Fibroblast of the aortic adventitia (primary cell): ENCODE data around the gene IFI35. TPM values are rescaled to one million over a fixed set of nuclear protein-coding genes. Genes with fewer than 3 reads are reported as not detected.
A peak's percentile ranks its signal among the peaks of the same experiment; 100 is the strongest.

ENCODE experiments used
- DNase-seq: peaks from one replicate; pipeline ENCODE4 v3.0.0-alpha.2; 2010; ENCODE audit warnings: low read depth
- H3K4me3 ChIP-seq: 2 replicates; pipeline ENCODE4 v1.5.1; 2011; ENCODE audit warnings: low read depth, mild to moderate bottlenecking, control low read depth, low read length, moderate library complexity
- CTCF ChIP-seq: IDR thresholded peaks from 2 replicates; pipeline ENCODE4 v1.5.1; 2011; ENCODE audit warnings: mild to moderate bottlenecking, low read length, control low read depth, inconsistent platforms; ENCODE audit not compliant: insufficient read depth
- total RNA-seq: library from RNA; depleted of rRNA; stranded (reverse); fragments of >200 nt; gene quantifications from 2 replicates; pipeline ENCODE4 v1.2.3, GENCODE V29; 2012; ENCODE audit warnings: low replicate concordance

The IFI35 gene
- total RNA-seq, 1 donor = 34.7 TPM

- H3K4me3 ChIP-seq = peak within 1 kb of the TSS; percentile 69
- peak; percentile 95 for DNase-seq
- peak; percentile 85 for TF ChIP-seq CTCF
Measured at GRCh38 chr17:43024407-43025289, 18.1 kb downstream of the IFI35 start, which contains the start of gene RND2. TSS of gene RND2 (plus strand) at chr17:43025231. CDS start at chr17:43025348, 117 bp downstream.

- peak overlapping the region; percentile 51 for H3K4me3 ChIP-seq
- TF ChIP-seq CTCF = no peak
Measured at GRCh38 chr17:43025290-43025657, 18.7 kb downstream of the IFI35 start.

GRCh38 chr17:43025766-43026537 is 19.4 kb downstream of the IFI35 start:
- no peak for DNase-seq
- H3K4me3 ChIP-seq = no peak overlapping the region
- no peak for TF ChIP-seq CTCF

More at GRCh38 chr17:43025290-43025657, 18.7 kb downstream of the IFI35 start:
- no peak for DNase-seq

GRCh38 chr17:43026595-43026994 is 20.0 kb downstream of the IFI35 start:
- H3K4me3 ChIP-seq = no peak overlapping the region
- TF ChIP-seq CTCF = no peak
- DNase-seq = no peak

GRCh38 chr17:43027091-43028032 is 20.8 kb downstream of the IFI35 start:
- no peak for DNase-seq
- TF ChIP-seq CTCF = no peak
- H3K4me3 ChIP-seq = no peak overlapping the region
